Mucosa of stomach (tissue), 1 donor: ENCODE data around the gene TAF11L3.
"Not testable (repeated sequence)": the region's sequence is repeated elsewhere in the genome, so short reads cannot be mapped to it uniquely, and the experiment has no call there.

Source experiments
- H3K27me3 ChIP-seq: one replicate; pipeline ENCODE4 v1.7.0; 2013; ENCODE audit warnings: mild to moderate bottlenecking, low read length; ENCODE audit not compliant: control insufficient read depth, insufficient read depth
- H3K36me3 ChIP-seq: one replicate; pipeline ENCODE4 v1.7.0; 2013; ENCODE audit warnings: low read length; ENCODE audit not compliant: control insufficient read depth, insufficient read depth
- H3K4me1 ChIP-seq: one replicate; pipeline ENCODE4 v1.7.0; 2013; ENCODE audit warnings: mild to moderate bottlenecking, low read length; ENCODE audit not compliant: control insufficient read depth, insufficient read depth
- H3K4me3 ChIP-seq: one replicate; pipeline ENCODE4 v1.7.0; 2013; ENCODE audit warnings: low read length
- H3K9ac ChIP-seq: one replicate; pipeline ENCODE4 v1.7.0; 2013; ENCODE audit warnings: mild to moderate bottlenecking, low read length, moderate library complexity
- H3K9me3 ChIP-seq: one replicate; pipeline ENCODE4 v1.7.0; 2013; ENCODE audit warnings: mild to moderate bottlenecking, low read length, moderate library complexity; ENCODE audit not compliant: control insufficient read depth
- donor health status: Pancreatic carcinoma.

TAF11L3 gene

GRCh38 chr5:17518067-17518466 is at the start of gene TAF11L3:
TAF11L3 (plus strand) TSS chr5:17518367.
- not testable (repeated sequence) for H3K4me1 ChIP-seq, H3K36me3 ChIP-seq, H3K9ac ChIP-seq, H3K4me3 ChIP-seq, H3K9me3 ChIP-seq, H3K27me3 ChIP-seq

GRCh38 chr5:17470064-17470463 is 48.1 kb upstream of the TAF11L3 start:
- no peaks in the 10 kb centered on the region for H3K36me3 ChIP-seq
- no peak overlapping the region for H3K4me3 ChIP-seq
- no peaks in the 10 kb centered on the region for H3K9me3 ChIP-seq
- H3K27me3 ChIP-seq = no peaks in the 10 kb centered on the region
- no peak overlapping the region for H3K9ac ChIP-seq
- H3K4me1 ChIP-seq = no peaks in the 10 kb centered on the region

- H3K4me1 ChIP-seq, H3K36me3 ChIP-seq, H3K9ac ChIP-seq, H3K9me3 ChIP-seq, H3K4me3 ChIP-seq, H3K27me3 ChIP-seq: not testable (repeated sequence)
These were observed 43.1 kb upstream of the TAF11L3 start for GRCh38 chr5:17475064-17475463.

- H3K36me3 ChIP-seq = no peaks in the 10 kb centered on the region
- no peak overlapping the region for H3K9ac ChIP-seq
- H3K9me3 ChIP-seq = no peaks in the 10 kb centered on the region
- no peaks in the 10 kb centered on the region for H3K27me3 ChIP-seq
- no peaks in the 10 kb centered on the region for H3K4me1 ChIP-seq
- H3K4me3 ChIP-seq = no peak overlapping the region
These were observed 41.1 kb upstream of the TAF11L3 start for GRCh38 chr5:17477043-17477442.

- H3K27me3 ChIP-seq = no peaks in the 10 kb centered on the region
- no peak overlapping the region for H3K9ac ChIP-seq
- H3K4me3 ChIP-seq = no peak overlapping the region
- no peaks in the 10 kb centered on the region for H3K36me3 ChIP-seq
- H3K9me3 ChIP-seq = no peaks in the 10 kb centered on the region
- H3K4me1 ChIP-seq = no peaks in the 10 kb centered on the region
These were observed 40.4 kb upstream of the TAF11L3 start for GRCh38 chr5:17477573-17478265.

- Histone ChIP-seq H3K4me1 (no peaks in the 10 kb centered on the region), H3K36me3 (no peaks in the 10 kb centered on the region), H3K9me3 (no peaks in the 10 kb centered on the region), H3K4me3 (no peak overlapping the region), H3K9ac (no peak overlapping the region), H3K27me3 (no peaks in the 10 kb centered on the region)
These were observed 36.8 kb upstream of the TAF11L3 start for GRCh38 chr5:17481378-17481777.

GRCh38 chr5:17482790-17483189 is 35.4 kb upstream of the TAF11L3 start:
- Histone ChIP-seq H3K4me1 (no peaks in the 10 kb centered on the region), H3K9me3 (no peaks in the 10 kb centered on the region), H3K9ac (no peak overlapping the region), H3K4me3 (no peak overlapping the region), H3K36me3 (no peaks in the 10 kb centered on the region), H3K27me3 (no peaks in the 10 kb centered on the region)

- not testable (repeated sequence) for H3K27me3 ChIP-seq, H3K9ac ChIP-seq, H3K9me3 ChIP-seq, H3K4me3 ChIP-seq, H3K36me3 ChIP-seq, H3K4me1 ChIP-seq
These were observed 31.5 kb upstream of the TAF11L3 start for GRCh38 chr5:17486464-17487173.

- no peaks in the 10 kb centered on the region for H3K4me1 ChIP-seq
- no peak overlapping the region for H3K4me3 ChIP-seq
- H3K27me3 ChIP-seq = no peaks in the 10 kb centered on the region
- no peaks in the 10 kb centered on the region for H3K9me3 ChIP-seq
- H3K36me3 ChIP-seq = no peaks in the 10 kb centered on the region
- no peak overlapping the region for H3K9ac ChIP-seq
These were observed 31.0 kb upstream of the TAF11L3 start for GRCh38 chr5:17487174-17487512.

GRCh38 chr5:17491257-17491656 is 26.9 kb upstream of the TAF11L3 start:
- not testable (repeated sequence) for H3K9me3 ChIP-seq

GRCh38 chr5:17492770-17493169 is 25.4 kb upstream of the TAF11L3 start:
- Histone ChIP-seq H3K4me3 (no peak overlapping the region), H3K27me3 (no peaks in the 10 kb centered on the region), H3K9me3 (no peaks in the 10 kb centered on the region)

More at GRCh38 chr5:17491257-17491656, 26.9 kb upstream of the TAF11L3 start:
- H3K4me1 ChIP-seq, H3K4me3 ChIP-seq, H3K36me3 ChIP-seq, H3K9ac ChIP-seq, H3K27me3 ChIP-seq: not testable (repeated sequence)

GRCh38 chr5:17497446-17497845 is 20.7 kb upstream of the TAF11L3 start:
- Histone ChIP-seq H3K9me3 (no peaks in the 10 kb centered on the region), H3K4me3 (no peak overlapping the region), H3K27me3 (no peaks in the 10 kb centered on the region), H3K9ac (no peak overlapping the region), H3K4me1 (no peaks in the 10 kb centered on the region), H3K36me3 (no peaks in the 10 kb centered on the region)

More at GRCh38 chr5:17492770-17493169, 25.4 kb upstream of the TAF11L3 start:
- H3K36me3 ChIP-seq = no peaks in the 10 kb centered on the region
- H3K4me1 ChIP-seq = no peaks in the 10 kb centered on the region
- H3K9ac ChIP-seq = no peak overlapping the region
